ENCODE measurements around the gene RNF220.

RNF220 gene

GRCh38 chr1:44616991-44617702 lies 212.1 kb downstream of the RNF220 start:
- no peak for TF ChIP-seq CTCF (conservative IDR thresholded peaks at IDR 0.05)
- no peak overlapping the region for H3K27ac ChIP-seq

GRCh38 chr1:44617703-44618029 lies 212.6 kb downstream of the RNF220 start:
- no peak for TF ChIP-seq CTCF (conservative IDR thresholded peaks at IDR 0.05)
- no peak overlapping the region for H3K27ac ChIP-seq

DNA sequence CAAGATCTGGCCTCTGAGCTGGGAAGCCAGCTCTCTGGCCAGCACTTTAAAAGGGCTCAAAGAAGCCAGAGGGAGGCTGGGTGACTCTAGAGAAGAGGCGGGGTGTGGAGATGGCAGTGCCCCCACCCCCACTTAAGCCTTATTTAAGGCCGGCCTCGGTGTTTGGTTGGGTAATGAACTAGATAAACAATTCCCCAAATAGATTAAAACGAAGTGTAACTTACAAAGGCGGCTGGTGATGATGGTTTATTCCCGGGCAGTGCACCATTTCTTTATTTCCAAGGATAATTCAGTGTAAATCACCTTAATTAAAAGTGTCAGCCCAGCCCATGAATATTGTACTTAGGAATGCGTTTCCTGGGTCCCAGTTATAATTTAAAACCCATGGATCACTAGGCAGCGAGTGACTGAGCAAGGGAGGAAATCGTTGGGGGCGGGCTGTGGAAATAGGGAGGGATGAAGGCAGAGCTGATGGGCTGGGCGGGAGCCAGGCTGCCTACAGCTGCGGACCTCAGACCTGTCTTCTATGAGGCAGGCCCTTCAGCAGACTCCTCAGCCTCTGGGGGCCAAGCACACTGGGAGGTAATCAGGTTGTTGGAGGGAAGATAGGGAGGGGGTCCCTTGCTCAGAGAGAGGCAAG lies 214.3 kb downstream of the RNF220 start:
- TF ChIP-seq CTCF (conservative IDR thresholded peaks at IDR 0.05), result no peak
- H3K27ac ChIP-seq, result no peak overlapping the region

- TF ChIP-seq CTCF (conservative IDR thresholded peaks at IDR 0.05), result no peak
- no peak overlapping the region for H3K27ac ChIP-seq
Measured at GRCh38 chr1:44620072-44620471, 215.0 kb downstream of the RNF220 start.

DNA sequence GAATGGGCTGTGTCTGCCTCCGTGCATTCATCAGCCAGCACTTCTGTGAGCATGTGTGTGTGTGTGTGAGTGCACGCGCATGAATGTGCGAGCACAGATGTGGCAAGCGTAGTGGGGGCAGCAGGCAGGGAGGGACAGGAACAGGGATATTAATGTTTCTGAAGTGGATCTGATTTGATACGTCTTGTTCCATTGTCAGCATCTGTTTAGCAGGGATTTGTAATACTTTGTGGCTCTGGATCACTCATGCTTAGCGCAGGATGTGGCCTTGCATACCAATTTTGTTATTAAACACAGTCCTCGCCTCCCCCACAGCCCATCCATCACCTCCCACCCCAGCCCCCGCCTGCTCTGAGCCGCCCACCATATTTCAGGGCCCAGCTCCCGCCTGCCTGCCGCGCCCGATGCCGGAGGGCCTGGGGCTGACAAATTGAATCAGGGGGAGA lies 216.8 kb downstream of the RNF220 start:
- H3K27ac ChIP-seq, result no peak overlapping the region
- TF ChIP-seq CTCF (conservative IDR thresholded peaks at IDR 0.05), result no peak

- no peak for TF ChIP-seq CTCF (conservative IDR thresholded peaks at IDR 0.05)
- H3K27ac ChIP-seq, result no peak overlapping the region
Measured at GRCh38 chr1:44624268-44624901, 219.3 kb downstream of the RNF220 start.

DNA sequence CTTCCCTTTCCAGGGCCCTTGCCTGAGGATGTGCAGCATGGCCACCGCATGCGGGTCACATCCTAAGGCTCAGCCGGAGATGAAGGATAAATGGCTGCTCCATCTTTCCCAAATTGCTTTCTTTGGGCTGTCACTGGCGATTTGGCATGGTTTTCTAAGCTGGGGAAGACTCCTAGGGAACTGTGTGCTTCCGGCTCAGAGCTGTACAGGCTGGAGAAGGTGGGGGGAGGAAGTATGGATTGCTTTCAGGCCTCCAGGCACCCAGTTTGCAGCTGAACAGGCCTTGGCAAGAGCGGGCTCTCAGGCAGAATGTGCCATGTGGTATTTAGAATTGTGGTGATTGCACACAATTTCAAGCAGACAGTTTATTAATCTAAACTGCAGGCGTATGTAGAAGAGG lies 220.3 kb downstream of the RNF220 start:
- no peak for TF ChIP-seq CTCF (conservative IDR thresholded peaks at IDR 0.05)
- no peak overlapping the region for H3K27ac ChIP-seq

Measured in VCaP (cell line).